T-cell (primary cell): ENCODE results near the gene MX2. TPM values are rescaled to one million over a fixed set of nuclear protein-coding genes. Genes with fewer than 3 reads are reported as not detected.
A peak's percentile ranks its signal among the peaks of the same experiment; 100 is the strongest.
"Not testable (repeated sequence)": the region's sequence is repeated elsewhere in the genome, so short reads cannot be mapped to it uniquely, and the experiment has no call there.

Source experiments
- ATAC-seq, 4 experiments: fragments of 200-7000 bp in 3 of 4; fragments of 150-1000 bp in 1 of 4; cut with Tn5 transposase; replicated peaks in 1 of 4; 1 replicate in 3 of 4; 2 replicates in 1 of 4; pipeline ENCODE4 v1.10.0; 2021; ENCODE audit warnings: moderate library complexity in 3 of 4, mild to moderate bottlenecking in 2 of 4, moderate number of reproducible peaks in 1 of 4
- CTCF ChIA-PET, 2 donors: fragments of 300-600 bp; sonication (Branson Sonifier 250); formaldehyde crosslinking; loops; one replicate each; lab custom pipeline; 2022; ENCODE audit warnings: antibody characterized with exemption in 2 of 2; lab: Charles Lee
- POLR2A ChIA-PET, 2 donors: fragments of 300-600 bp; sonication (Branson Sonifier 250); formaldehyde crosslinking; loops; one replicate each; lab custom pipeline; 2022; ENCODE audit warnings: antibody characterized with exemption in 2 of 2; lab: Charles Lee
- DNase-seq, 35 experiments: peaks; one replicate each; pipeline versions ENCODE4 v3.0.0 to v3.0.0-alpha.2; 2013 to 2023
- H3K27ac ChIP-seq: one replicate; pipeline ENCODE4 v1.5.1; 2013; ENCODE audit warnings: low read length
- H3K27me3 ChIP-seq, 2 experiments: replicated peaks in 1 of 2; 1 replicate in 1 of 2; 2 replicates in 1 of 2; pipeline versions ENCODE4 v1.6.1 to v1.7.0; 2013; ENCODE audit warnings: low read length in 1 of 2, mixed read lengths in 1 of 2; ENCODE audit not compliant: control insufficient read depth in 2 of 2, insufficient read depth in 2 of 2; ENCODE audit errors: extremely low read depth in 1 of 2
- H3K36me3 ChIP-seq, 2 donors: 1 replicate in 1 of 2; 2 replicates in 1 of 2; pipeline versions ENCODE4 v1.6.1 to v1.7.0; 2013; ENCODE audit warnings: low read length in 1 of 2; ENCODE audit not compliant: control insufficient read depth in 2 of 2, insufficient read depth in 1 of 2; ENCODE audit errors: extremely low read depth in 1 of 2
- H3K4me1 ChIP-seq, 2 experiments: 1 replicate in 1 of 2; 2 replicates in 1 of 2; pipeline versions ENCODE4 v1.6.1 to v1.7.0; 2013; ENCODE audit warnings: low read length in 2 of 2, mixed read lengths in 1 of 2; ENCODE audit not compliant: insufficient read depth in 2 of 2, control insufficient read depth in 1 of 2; ENCODE audit errors: extremely low read depth in 1 of 2
- H3K4me3 ChIP-seq, 2 donors: 1 replicate in 1 of 2; 2 replicates in 1 of 2; pipeline versions ENCODE4 v1.5.1 to v1.7.0; 2013; ENCODE audit warnings: mild to moderate bottlenecking in 2 of 2, low read length in 1 of 2, moderate library complexity in 1 of 2; ENCODE audit not compliant: control insufficient read depth in 1 of 2; ENCODE audit errors: extremely low read depth in 1 of 2
- H3K9me3 ChIP-seq: 2 replicates; pipeline ENCODE4 v1.7.0; 2013
- H3K27ac Mint-ChIP-seq, 2 donors: one replicate each; pipeline ENCODE4 v1.8.0; 2020 to 2021; ENCODE audit warnings: mild to moderate bottlenecking in 2 of 2, mixed read lengths in 2 of 2
- H3K27me3 Mint-ChIP-seq, 2 donors: one replicate each; pipeline ENCODE4 v1.8.0; 2021 to 2022; ENCODE audit warnings: mixed read lengths in 2 of 2
- H3K36me3 Mint-ChIP-seq: one replicate; pipeline ENCODE4 v1.8.0; 2021; ENCODE audit warnings: mixed read lengths
- H3K4me1 Mint-ChIP-seq, 3 donors: one replicate each; pipeline ENCODE4 v1.8.0; 2020 to 2022; ENCODE audit warnings: mixed read lengths in 3 of 3, mild to moderate bottlenecking in 1 of 3
- H3K4me3 Mint-ChIP-seq, 3 donors: one replicate each; pipeline ENCODE4 v1.8.0; 2020 to 2022; ENCODE audit warnings: mild to moderate bottlenecking in 3 of 3, mixed read lengths in 3 of 3, moderate library complexity in 3 of 3
- H3K9me3 Mint-ChIP-seq, 3 donors: one replicate each; pipeline ENCODE4 v1.8.0; 2020 to 2022; ENCODE audit warnings: mixed read lengths in 3 of 3
- WGBS: methylation state at CpG from one replicate; pipeline ENCODE4 v1.1.5; 2013; ENCODE audit warnings: missing lambda C conversion rate; ENCODE audit not compliant: insufficient coverage; 5-methylcytosine and 5-hydroxymethylcytosine counted together
- total RNA-seq, 35 experiments: library from RNA in 6 of 35; stranded (reverse) in 6 of 35; fragments of 120-200 nt in 1 of 35; gene quantifications; one replicate each; pipeline versions ENCODE4 v1.2.1 to v1.2.4 and lab custom pipeline; 2013 to 2026

The MX2 gene
- total RNA-seq, 5 donors from 2014 or later (not counting 1 experiment from before 2014, with no cell fraction given), result 77.7 to 103 (median 81.8) TPM

DNA sequence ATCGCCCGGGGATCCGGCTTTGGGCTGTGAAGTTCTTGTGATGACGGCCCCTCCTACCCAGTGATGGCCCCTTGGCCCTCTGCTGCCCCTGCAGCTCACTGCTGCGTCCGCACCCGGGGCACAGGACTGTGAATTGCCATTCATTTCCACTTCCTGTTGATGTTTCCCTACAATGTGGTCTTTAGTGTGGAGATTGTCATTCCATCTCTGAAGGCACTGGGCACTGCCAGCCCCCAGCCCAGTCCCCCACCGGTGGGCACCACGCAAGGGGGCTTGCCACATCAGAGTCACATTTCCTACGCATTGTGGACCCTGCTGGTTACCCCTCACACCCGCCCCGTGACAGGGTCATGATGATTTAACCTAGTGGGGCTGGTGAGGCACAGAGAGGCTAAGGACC is 2.5 kb upstream of the MX2 start:
- no peak overlapping the region for H3K4me3 Mint-ChIP-seq
- POLR2A ChIA-PET, result no interaction called here
- CTCF ChIA-PET, result no interaction called here
- H3K27me3 Mint-ChIP-seq, result no peaks in the 10 kb centered on the region
- DNase-seq (no peak), ATAC-seq (no peak)
- no peaks in the 10 kb centered on the region for H3K9me3 ChIP-seq
- H3K36me3 ChIP-seq, result peaks cover 0 to 5% of the 10 kb centered on the region in 2 donors
- no peak overlapping the region for H3K4me3 ChIP-seq
- H3K27ac ChIP-seq, result no peak overlapping the region
- H3K4me1 Mint-ChIP-seq, result peaks cover 32 to 38% (median 37%) of the 10 kb centered on the region in 3 donors
- H3K4me1 ChIP-seq, result peaks cover 17 to 34% of the 10 kb centered on the region in 2 experiments
- no peaks in the 10 kb centered on the region for H3K27me3 ChIP-seq
- peak overlapping the region in 1 of 2 donors; percentile 16 for H3K27ac Mint-ChIP-seq
- WGBS, result 85% methylated on average over 8 of the region's 12 CpGs
- H3K9me3 Mint-ChIP-seq, result no peaks in the 10 kb centered on the region
- H3K36me3 Mint-ChIP-seq, result peaks cover 7% of the 10 kb centered on the region

DNA sequence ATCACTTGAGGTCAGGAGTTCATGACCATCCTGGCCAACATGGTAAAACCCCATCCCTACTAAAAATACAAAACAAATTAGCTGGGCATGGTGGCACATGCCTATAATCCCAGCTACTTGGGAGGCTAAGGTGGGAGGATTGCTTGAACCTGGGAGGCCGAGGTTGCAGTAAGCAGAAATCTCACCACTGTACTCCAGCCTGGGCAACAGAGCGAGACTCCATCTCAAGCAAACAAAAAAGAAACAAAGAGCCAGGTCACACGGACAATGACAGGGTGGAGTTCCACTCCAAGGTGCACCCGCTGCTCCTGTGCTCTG is 2.1 kb upstream of the MX2 start:
- Mint-ChIP-seq H3K27ac (peak overlapping the region in 1 of 2 donors; percentile 69), H3K4me1 (peaks cover 34 to 41% (median 38%) of the 10 kb centered on the region in 3 donors)
- CTCF ChIA-PET, H3K27me3 Mint-ChIP-seq, H3K4me3 Mint-ChIP-seq, H3K27ac ChIP-seq, H3K4me3 ChIP-seq, H3K36me3 Mint-ChIP-seq, POLR2A ChIA-PET, ATAC-seq, H3K36me3 ChIP-seq, DNase-seq, H3K9me3 ChIP-seq, H3K27me3 ChIP-seq, H3K9me3 Mint-ChIP-seq: not testable (repeated sequence)
- H3K4me1 ChIP-seq, result peaks cover 17 to 35% of the 10 kb centered on the region in 2 experiments
- 100% methylated on average over 2 of the region's 4 CpGs for WGBS

DNA sequence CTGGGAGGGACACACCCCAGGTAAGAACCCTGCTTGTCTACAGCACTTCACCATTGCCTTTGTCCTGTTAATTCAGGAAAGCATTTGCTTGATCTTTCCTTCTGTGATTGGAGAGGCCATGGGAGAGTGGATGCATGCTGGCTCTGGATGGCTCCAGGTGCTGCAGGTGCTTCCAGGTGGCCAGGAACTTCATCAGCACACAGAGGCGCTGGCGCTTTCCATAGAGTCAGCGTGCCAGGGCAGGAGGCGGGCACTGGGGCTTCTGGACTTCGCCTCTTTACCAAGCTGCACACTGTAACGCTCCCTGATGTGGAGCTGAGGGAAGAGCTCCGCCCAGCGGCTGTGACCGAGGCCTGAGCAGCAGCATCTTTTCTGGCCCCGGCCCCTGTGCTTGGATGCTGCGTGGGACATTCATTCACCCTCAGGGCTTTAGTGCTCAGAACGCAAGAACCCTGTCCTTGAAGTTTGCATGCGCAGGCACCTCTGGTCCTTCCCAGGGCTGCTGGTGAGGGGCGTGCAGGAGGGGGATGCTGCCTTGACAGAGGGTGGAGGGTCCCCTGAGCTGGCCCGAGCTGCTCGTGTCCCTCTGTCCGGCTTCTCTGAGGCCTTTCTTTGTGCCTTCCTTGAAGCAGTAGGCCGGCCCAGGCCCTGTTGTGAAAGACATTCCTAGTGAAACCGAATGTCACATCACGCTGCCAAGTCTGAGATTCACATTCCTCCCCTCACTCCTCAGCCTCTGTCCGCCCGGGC is 1.6 kb upstream of the MX2 start:
- 97% methylated on average over 14 of the region's 22 CpGs for WGBS
- peaks cover 40 to 46% (median 44%) of the 10 kb centered on the region in 3 donors for H3K4me1 Mint-ChIP-seq
- Histone ChIP-seq H3K27ac (peak overlapping the region; percentile 99), H3K4me1 (peaks cover 17 to 35% of the 10 kb centered on the region in 2 experiments), H3K4me3 (no peak overlapping the region), H3K9me3 (no peaks in the 10 kb centered on the region), H3K27me3 (no peaks in the 10 kb centered on the region), H3K36me3 (peaks cover 0 to 12% of the 10 kb centered on the region in 2 donors)
- ChIA-PET POLR2A (interaction anchor here in 1 of 2 donors (1.5 kb wide), 1 partner anchor 9 kb away, joined by 5 read pairs; no protein-coding TSS in a partner anchor), CTCF (interaction anchor here (1.1 to 1.6 kb wide), 2 partner anchors 9 to 10 kb away, joined by 5 read pairs; no protein-coding TSS in a partner anchor)
- no peaks in the 10 kb centered on the region for H3K9me3 Mint-ChIP-seq
- no peaks in the 10 kb centered on the region for H3K27me3 Mint-ChIP-seq
- ATAC-seq, result no peak
- H3K4me3 Mint-ChIP-seq, result peak overlapping the region in 2 of 3 donors; percentile 93 to 94
- peaks cover 14% of the 10 kb centered on the region for H3K36me3 Mint-ChIP-seq
- no peak for DNase-seq
- peak overlapping the region; percentile 98 to 100 for H3K27ac Mint-ChIP-seq

GRCh38 chr21:41361053-41361785 is 608 bp upstream of the MX2 start:
- H3K36me3 ChIP-seq, result peaks cover 0 to 21% of the 10 kb centered on the region in 2 donors
- ChIA-PET POLR2A (interaction anchor here (1.5 to 3.0 kb wide), 2 partner anchors 9 to 64 kb away, joined by 5 to 10 read pairs; partner anchors contain the start of gene MX1 (in 1 of the 2)), CTCF (interaction anchor here (1.1 to 1.9 kb wide), 4 partner anchors 8 to 78 kb away, joined by 4 to 5 read pairs (median 5); partner anchors contain the start of gene MX1 (in 1 of the 2))
- WGBS, result 85% methylated on average over 16 of the region's 16 CpGs
- H3K9me3 ChIP-seq, result no peaks in the 10 kb centered on the region
- H3K9me3 Mint-ChIP-seq, result no peaks in the 10 kb centered on the region
- H3K4me1 Mint-ChIP-seq, result peaks cover 49 to 56% (median 53%) of the 10 kb centered on the region in 3 donors
- no peak for DNase-seq
- H3K27ac ChIP-seq, result peak overlapping the region; percentile 99
- H3K27ac Mint-ChIP-seq, result peak overlapping the region; percentile 98 to 100
- H3K4me1 ChIP-seq, result peaks cover 17 to 35% of the 10 kb centered on the region in 2 experiments
- no peaks in the 10 kb centered on the region for H3K27me3 Mint-ChIP-seq
- no peaks in the 10 kb centered on the region for H3K27me3 ChIP-seq
- ATAC-seq, result no peak
- H3K4me3 ChIP-seq, result peak overlapping the region; percentile 75 to 82
- H3K36me3 Mint-ChIP-seq, result peaks cover 23% of the 10 kb centered on the region
- H3K4me3 Mint-ChIP-seq, result peak overlapping the region; percentile 93 to 94 (median 94)

- 100% methylated on average over 3 of the region's 16 CpGs for WGBS
- peaks cover 17 to 35% of the 10 kb centered on the region in 2 experiments for H3K4me1 ChIP-seq
- Mint-ChIP-seq H3K27ac (peak overlapping the region; percentile 98 to 100), H3K4me1 (peaks cover 61 to 70% (median 69%) of the 10 kb centered on the region in 3 donors), H3K27me3 (no peaks in the 10 kb centered on the region), H3K9me3 (no peaks in the 10 kb centered on the region), H3K36me3 (peaks cover 32% of the 10 kb centered on the region), H3K4me3 (peak overlapping the region; percentile 93 to 94 (median 94))
- DNase-seq (no peak), ATAC-seq (peak in 1 of 4 experiments; percentile 23)
- no peaks in the 10 kb centered on the region for H3K9me3 ChIP-seq
- POLR2A ChIA-PET, result interaction anchor here in 1 of 2 donors (0.6 to 3.0 kb wide), 2 partner anchors 62 to 753 kb away, joined by 4 to 10 read pairs; partner anchors contain the start of gene MX1
- peaks cover 0 to 29% of the 10 kb centered on the region in 2 donors for H3K36me3 ChIP-seq
- H3K27me3 ChIP-seq, result no peaks in the 10 kb centered on the region
- H3K4me3 ChIP-seq, result peak overlapping the region; percentile 75 to 82
- peak overlapping the region; percentile 99 for H3K27ac ChIP-seq
- CTCF ChIA-PET, result interaction anchor here (0.7 to 1.9 kb wide), 3 partner anchors 9 to 63 kb away, joined by 3 to 5 read pairs (median 3); partner anchors contain the start of gene MX1 (in 1 of the 2)
These were observed 960 bp downstream of the MX2 start for GRCh38 chr21:41362605-41363369.
